K562 (cell line): ENCODE data around the gene PSMA7. TPM values are rescaled to one million over a fixed set of nuclear protein-coding genes. Genes with fewer than 3 reads are reported as not detected.

Source experiments
- ARID2 ChIP-seq: fragments of 450-650 bp; IDR thresholded peaks from 2 replicates; pipeline ENCODE4 v1.6.1; 2017; ENCODE audit warnings: antibody characterized with exemption, mild to moderate bottlenecking
- DMBX1 ChIP-seq: fragments of 250-450 bp; sonication (Bioruptor Pico); IDR thresholded peaks from 2 replicates; pipeline ENCODE4 v1.8.0; 2022; ENCODE audit warnings: inconsistent platforms, mild to moderate bottlenecking, moderate library complexity, borderline replicate concordance
- ELK1 ChIP-seq: sonication (generic); formaldehyde crosslinking; IDR thresholded peaks from 2 replicates; pipeline ENCODE4 v1.8.1; 2022; ENCODE audit warnings: missing genetic modification reagents
- GABPB1 ChIP-seq: sonication (generic); formaldehyde crosslinking; IDR thresholded peaks from 2 replicates; pipeline ENCODE4 v1.8.0; 2022; ENCODE audit warnings: mild to moderate bottlenecking, missing genetic modification reagents
- HMGXB4 ChIP-seq: sonication (generic); formaldehyde crosslinking; IDR thresholded peaks from 2 replicates; pipeline ENCODE4 v1.8.1; 2023; ENCODE audit warnings: mild to moderate bottlenecking, missing genetic modification reagents
- MGA ChIP-seq: fragments of 450-650 bp; IDR thresholded peaks from 2 replicates; pipeline ENCODE4 v1.6.1; 2016; ENCODE audit warnings: mild to moderate bottlenecking, moderate library complexity
- MYC ChIP-seq, 2 experiments: fragments of 250-450 bp in 1 of 2; sonication (Bioruptor Pico) in 1 of 2; IDR thresholded peaks; 2 replicates each; pipeline versions ENCODE4 v1.5.1 to v1.6.1; 2012 to 2021; ENCODE audit warnings: low read depth in 2 of 2, borderline replicate concordance in 1 of 2, improper control_type of control experiment in 1 of 2, low read length in 1 of 2, mild to moderate bottlenecking in 1 of 2, moderate library complexity in 1 of 2
- NCOR1 ChIP-seq: fragments of 450-650 bp; IDR thresholded peaks from 2 replicates; pipeline ENCODE4 v1.6.1; 2016; ENCODE audit warnings: mild to moderate bottlenecking, moderate library complexity
- NFE2L1 ChIP-seq: fragments of 450-650 bp; IDR thresholded peaks from 2 replicates; pipeline ENCODE4 v1.6.1; 2016; ENCODE audit warnings: missing genetic modification characterization, low read depth, mild to moderate bottlenecking, missing compliant biosample characterization, moderate library complexity, borderline replicate concordance
- TARDBP ChIP-seq: fragments of 450-650 bp; IDR thresholded peaks from 2 replicates; pipeline ENCODE4 v1.6.1; 2016
- TCF7 ChIP-seq: sonication (generic); IDR thresholded peaks from 2 replicates; pipeline ENCODE4 v1.6.1; 2016; ENCODE audit warnings: antibody characterized with exemption, borderline replicate concordance
- ZSCAN32 ChIP-seq: fragments of 450-650 bp; formaldehyde crosslinking; IDR thresholded peaks from 2 replicates; pipeline ENCODE4 v1.4.0; 2020; ENCODE audit warnings: mild to moderate bottlenecking, moderate library complexity
- polyA plus RNA-seq, 8 experiments: library from polyadenylated mRNA; depleted of rRNA in 4 of 8; stranded (reverse) in 5 of 8; unstranded in 3 of 8; fragments of >200 nt; fragmentation: Nextera tagmentation in 2 of 8; fragmentation: Illumina TruSeq in 1 of 8; extraction: Ambion mirVana in 2 of 8; extraction: Trizol in 1 of 8; gene quantifications; 2 replicates each; pipeline versions ENCODE4 v1.2.1 to v1.2.3, GENCODE V29; 2011 to 2014; ENCODE audit warnings: inconsistent platforms in 1 of 8, missing spikeins in 1 of 8
- total RNA-seq, 7 experiments: library from RNA; depleted of rRNA in 6 of 7; stranded (reverse); fragments of >200 nt in 6 of 7; fragmentation: Illumina TruSeq in 2 of 7; extraction: Trizol in 2 of 7; gene quantifications; 2 replicates each; pipeline versions ENCODE4 v1.2.1 to v1.2.3, GENCODE V29; 2011 to 2021; ENCODE audit warnings: low replicate concordance in 1 of 7

PSMA7 gene
- total and polyA plus RNA-seq, 9 of the 15 experiments (the other 6 are each of a cell fraction or from before 2014, with no cell fraction given) = 257 to 510 (median 393) TPM

- TF ChIP-seq MYC (IDR thresholded peaks at IDR 0.05; ENCODE audit: low read depth, low read length) = peak; percentile 91
- TF ChIP-seq MYC (CRISPR knock-in tag; IDR thresholded peaks at IDR 0.05; ENCODE audit: borderline replicate concordance, low read depth) = no peak
- no peak for TF ChIP-seq TCF7
- TF ChIP-seq GABPB1 (CRISPR knock-in tag) = 0 out of 2 replicates have a peak, but pooled peaks have one; percentile 43
- no peak for TF ChIP-seq TARDBP
- TF ChIP-seq ARID2 = no peak
- TF ChIP-seq NCOR1 = peak; percentile 62
- TF ChIP-seq ZSCAN32 (CRISPR knock-in tag) = no peak
- no peak for TF ChIP-seq ELK1 (CRISPR knock-in tag)
- TF ChIP-seq NFE2L1 (tag) = no peak
- peak; percentile 99 for TF ChIP-seq MGA
- TF ChIP-seq DMBX1 = peak; percentile 91
- no peak for TF ChIP-seq HMGXB4 (CRISPR knock-in tag)
These were observed 3.0 kb upstream of the PSMA7 start (continued) for GRCh38 chr20:62146019-62146755.
